Measurements from ENCODE around the gene ENTPD2.
"Not testable (repeated sequence)": the region's sequence is repeated elsewhere in the genome, so short reads cannot be mapped to it uniquely, and the experiment has no call there.

ENTPD2 gene

GRCh38 chr9:137045294-137046087, 8.4 kb downstream of the ENTPD2 start:
- DNase-seq (ENCODE audit: low read depth): no peak

GRCh38 chr9:137044502-137045177, 9.2 kb downstream of the ENTPD2 start:
- DNase-seq (ENCODE audit: low read depth): no peak

GRCh38 chr9:137044037-137044436, 9.8 kb downstream of the ENTPD2 start:
- no peak for DNase-seq (ENCODE audit: low read depth)

- no peak for DNase-seq (ENCODE audit: low read depth)
These were observed 10.8 kb downstream of the ENTPD2 start for GRCh38 chr9:137042751-137043727.

GRCh38 chr9:137041124-137041523, 12.7 kb downstream of the ENTPD2 start:
- DNase-seq (ENCODE audit: low read depth): no peak

- no peak for DNase-seq (ENCODE audit: low read depth)
These were observed 13.3 kb downstream of the ENTPD2 start for GRCh38 chr9:137040568-137040967.

- DNase-seq (ENCODE audit: low read depth): no peak
These were observed 14.1 kb downstream of the ENTPD2 start for GRCh38 chr9:137039611-137040366.

GRCh38 chr9:137038916-137039315, 14.9 kb downstream of the ENTPD2 start:
- no peak for DNase-seq (ENCODE audit: low read depth)

GRCh38 chr9:137037483-137037882, 16.4 kb downstream of the ENTPD2 start:
- DNase-seq (ENCODE audit: low read depth): no peak

- no peak for DNase-seq (ENCODE audit: low read depth)
These were observed 16.8 kb downstream of the ENTPD2 start for GRCh38 chr9:137037035-137037434.

GRCh38 chr9:137035937-137036336, 17.9 kb downstream of the ENTPD2 start:
- no peak for DNase-seq (ENCODE audit: low read depth)

GRCh38 chr9:137035507-137035834, 18.4 kb downstream of the ENTPD2 start:
- no peak for DNase-seq (ENCODE audit: low read depth)

- peak; percentile 80 for DNase-seq (ENCODE audit: low read depth)
These were observed 19.0 kb downstream of the ENTPD2 start for GRCh38 chr9:137034709-137035506.

GRCh38 chr9:137034039-137034708, 19.7 kb downstream of the ENTPD2 start:
- DNase-seq (ENCODE audit: low read depth): no peak

GRCh38 chr9:137033481-137033880, 20.4 kb downstream of the ENTPD2 start:
- not testable (repeated sequence) for DNase-seq (ENCODE audit: low read depth)

- no peak for DNase-seq (ENCODE audit: low read depth)
These were observed 21.0 kb downstream of the ENTPD2 start for GRCh38 chr9:137032858-137033257.

- DNase-seq (ENCODE audit: low read depth): peak; percentile 23
These were observed 21.8 kb downstream of the ENTPD2 start, which contains the start of gene FUT7 for GRCh38 chr9:137031904-137032640. Gene FUT7, minus strand, starts transcription at chr9:137032088. Its CDS starts 97 bp downstream, at chr9:137031991.

- DNase-seq (ENCODE audit: low read depth): no peak
These were observed 23.0 kb downstream of the ENTPD2 start for GRCh38 chr9:137030538-137031527.
